Calu3 (cell line): ENCODE results near the gene ELOVL3. TPM values are rescaled to one million over a fixed set of nuclear protein-coding genes. Genes with fewer than 3 reads are reported as not detected.
"Not testable (repeated sequence)": the region's sequence is repeated elsewhere in the genome, so short reads cannot be mapped to it uniquely, and the experiment has no call there.

Source experiments
- BruUV-seq: library from RNA; stranded (reverse); fragments of 400-500 nt; replicated peaks from 2 replicates; lab custom pipeline; 2021; lab: Mats Ljungman, UMichigan
- CTCF ChIA-PET: fragments of 300-600 bp; sonication (Branson Sonifier 250); formaldehyde crosslinking; loops from one replicate; lab custom pipeline; 2022; ENCODE audit warnings: antibody characterized with exemption; lab: Charles Lee
- DNase-seq: peaks from one replicate; pipeline ENCODE4 v3.0.0; 2022
- H3K27ac Mint-ChIP-seq: one replicate; pipeline ENCODE4 v1.8.0; 2022; ENCODE audit warnings: mixed read lengths; ENCODE audit not compliant: unreplicated experiment
- H3K27me3 Mint-ChIP-seq: one replicate; pipeline ENCODE4 v1.8.0; 2022; ENCODE audit warnings: mixed read lengths; ENCODE audit not compliant: unreplicated experiment
- H3K36me3 Mint-ChIP-seq: one replicate; pipeline ENCODE4 v1.8.0; 2022; ENCODE audit warnings: mild to moderate bottlenecking, moderate library complexity, mixed read lengths; ENCODE audit not compliant: insufficient read depth, unreplicated experiment
- H3K4me1 Mint-ChIP-seq: one replicate; pipeline ENCODE4 v1.8.0; 2022; ENCODE audit warnings: mild to moderate bottlenecking, low read depth, mixed read lengths; ENCODE audit not compliant: unreplicated experiment
- H3K4me3 Mint-ChIP-seq: one replicate; pipeline ENCODE4 v1.8.0; 2022; ENCODE audit warnings: mild to moderate bottlenecking, low read depth, moderate library complexity, mixed read lengths; ENCODE audit not compliant: unreplicated experiment
- H3K9me3 Mint-ChIP-seq: one replicate; pipeline ENCODE4 v1.8.0; 2022; ENCODE audit warnings: low read depth, mixed read lengths; ENCODE audit not compliant: unreplicated experiment
- intact Hi-C: fragments of 100-400 bp; cut with micrococcal nuclease; formaldehyde crosslinking; loops from one replicate; pipeline ENCODE4 v1.10.0; 2022; ENCODE audit not compliant: unreplicated experiment
- total RNA-seq: library from RNA; stranded (reverse); gene quantifications from 2 replicates; pipeline ENCODE4 v1.2.3, GENCODE V29; 2022
- TF ChIP-seq, protein P1 (sequence below): fragments of 200-600 bp; IDR thresholded peaks from one replicate; pipeline ENCODE4 v1.8.0; 2022; ENCODE audit warnings: antibody characterized with exemption; ENCODE audit not compliant: unreplicated experiment

ELOVL3 gene
- total RNA-seq, 1 experiment from 2014 or later: 0.35 TPM

DNA sequence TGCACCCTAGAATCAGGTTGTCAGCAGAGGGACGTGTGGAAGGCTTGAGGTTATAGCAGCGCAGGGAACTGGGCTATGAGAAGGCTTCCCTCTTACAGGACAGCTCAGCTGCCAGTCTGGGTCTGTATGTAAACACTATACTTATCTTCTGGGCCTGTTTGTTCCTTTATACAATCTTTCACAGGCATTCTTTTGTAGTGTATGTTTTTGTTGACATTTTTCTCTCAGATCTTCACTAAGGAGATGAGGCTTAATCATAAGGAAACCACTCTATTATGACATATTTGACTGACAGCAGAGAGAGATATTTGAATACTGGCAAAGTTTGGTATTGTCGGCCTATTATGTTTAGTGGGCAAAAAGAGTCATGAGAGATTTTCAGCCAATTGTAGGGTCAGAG lies 20.2 kb downstream of the ELOVL3 start:
- TF ChIP-seq, protein P1, sequence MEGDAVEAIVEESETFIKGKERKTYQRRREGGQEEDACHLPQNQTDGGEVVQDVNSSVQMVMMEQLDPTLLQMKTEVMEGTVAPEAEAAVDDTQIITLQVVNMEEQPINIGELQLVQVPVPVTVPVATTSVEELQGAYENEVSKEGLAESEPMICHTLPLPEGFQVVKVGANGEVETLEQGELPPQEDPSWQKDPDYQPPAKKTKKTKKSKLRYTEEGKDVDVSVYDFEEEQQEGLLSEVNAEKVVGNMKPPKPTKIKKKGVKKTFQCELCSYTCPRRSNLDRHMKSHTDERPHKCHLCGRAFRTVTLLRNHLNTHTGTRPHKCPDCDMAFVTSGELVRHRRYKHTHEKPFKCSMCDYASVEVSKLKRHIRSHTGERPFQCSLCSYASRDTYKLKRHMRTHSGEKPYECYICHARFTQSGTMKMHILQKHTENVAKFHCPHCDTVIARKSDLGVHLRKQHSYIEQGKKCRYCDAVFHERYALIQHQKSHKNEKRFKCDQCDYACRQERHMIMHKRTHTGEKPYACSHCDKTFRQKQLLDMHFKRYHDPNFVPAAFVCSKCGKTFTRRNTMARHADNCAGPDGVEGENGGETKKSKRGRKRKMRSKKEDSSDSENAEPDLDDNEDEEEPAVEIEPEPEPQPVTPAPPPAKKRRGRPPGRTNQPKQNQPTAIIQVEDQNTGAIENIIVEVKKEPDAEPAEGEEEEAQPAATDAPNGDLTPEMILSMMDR: no peak
- BruUV-seq: no TSS peak
- intact Hi-C loops: no loop called here

GRCh38 chr10:102247734-102248133 lies 21.6 kb downstream of the ELOVL3 start:
- CTCF ChIA-PET: no interaction called here
- H3K27ac Mint-ChIP-seq: no peak overlapping the region
- peaks cover 26% of the 10 kb centered on the region for H3K36me3 Mint-ChIP-seq
- no peak for DNase-seq
- H3K9me3 Mint-ChIP-seq: no peaks in the 10 kb centered on the region
- H3K4me1 Mint-ChIP-seq: peaks cover 21% of the 10 kb centered on the region
- no peaks in the 10 kb centered on the region for H3K27me3 Mint-ChIP-seq
- no TSS peak for BruUV-seq
- no peak overlapping the region for H3K4me3 Mint-ChIP-seq
- intact Hi-C loops: no loop called here
- TF ChIP-seq, protein P1: no peak

More for the DNA sequence above, 20.2 kb downstream of the ELOVL3 start:
- H3K9me3 Mint-ChIP-seq: no peaks in the 10 kb centered on the region
- H3K4me1 Mint-ChIP-seq: peaks cover 21% of the 10 kb centered on the region
- H3K27me3 Mint-ChIP-seq: no peaks in the 10 kb centered on the region
- H3K4me3 Mint-ChIP-seq: peak overlapping the region; percentile 89
- DNase-seq: no peak
- CTCF ChIA-PET: no interaction called here
- peak overlapping the region; percentile 89 for H3K27ac Mint-ChIP-seq
- peaks cover 31% of the 10 kb centered on the region for H3K36me3 Mint-ChIP-seq

DNA sequence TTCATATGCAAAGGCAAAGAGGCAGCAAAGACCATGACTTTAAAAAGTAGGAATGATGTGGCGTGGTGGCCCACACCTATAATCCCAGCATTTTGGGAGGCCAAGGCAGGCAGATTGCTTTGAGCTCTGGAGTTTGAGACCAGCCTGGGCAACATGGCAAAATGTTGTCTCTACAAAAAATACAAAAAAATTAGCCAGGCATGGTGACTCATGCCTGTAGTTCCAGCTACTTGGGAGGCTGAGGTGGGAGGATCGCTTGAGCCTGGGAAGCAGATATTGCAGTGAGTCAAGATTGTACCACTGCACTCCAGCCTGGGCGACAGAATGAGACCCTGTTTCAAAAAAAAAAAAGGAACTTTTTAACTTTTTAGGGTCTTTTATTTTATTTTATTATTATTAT lies 26.4 kb downstream of the ELOVL3 start:
- intact Hi-C loops: loop anchor here (10.0 kb wide), 1 partner anchor 72 kb away; no protein-coding TSS in a partner anchor
- H3K36me3 Mint-ChIP-seq, H3K4me3 Mint-ChIP-seq, H3K9me3 Mint-ChIP-seq, BruUV-seq, H3K27ac Mint-ChIP-seq, DNase-seq, CTCF ChIA-PET, H3K4me1 Mint-ChIP-seq, H3K27me3 Mint-ChIP-seq: not testable (repeated sequence)

- Mint-ChIP-seq H3K9me3 (no peaks in the 10 kb centered on the region), H3K36me3 (peaks cover 4% of the 10 kb centered on the region), H3K4me1 (no peaks in the 10 kb centered on the region), H3K27me3 (no peaks in the 10 kb centered on the region), H3K27ac (no peak overlapping the region), H3K4me3 (no peak overlapping the region)
- CTCF ChIA-PET: no interaction called here
- intact Hi-C loops: loop anchor here (10.0 kb wide), 1 partner anchor 70 kb away; no protein-coding TSS in a partner anchor
- BruUV-seq: no TSS peak
- TF ChIP-seq, protein P1: no peak
- no peak for DNase-seq
Measured at GRCh38 chr10:102254426-102254825, 28.3 kb downstream of the ELOVL3 start.

GRCh38 chr10:102255404-102255803 lies 29.3 kb downstream of the ELOVL3 start:
- Mint-ChIP-seq H3K27ac (no peak overlapping the region), H3K4me3 (no peak overlapping the region), H3K27me3 (no peaks in the 10 kb centered on the region), H3K36me3 (peaks cover 4% of the 10 kb centered on the region), H3K4me1 (no peaks in the 10 kb centered on the region), H3K9me3 (no peaks in the 10 kb centered on the region)
- TF ChIP-seq, protein P1: no peak
- BruUV-seq: no TSS peak
- intact Hi-C loops: loop anchor here (10.0 kb wide), 1 partner anchor 69 kb away; no protein-coding TSS in a partner anchor
- CTCF ChIA-PET: no interaction called here
- no peak for DNase-seq
